ENCODE data around the gene ACAA1.

- TF ChIP-seq CTCF (IDR thresholded peaks at IDR 0.05) (no peak), POLR2A (IDR thresholded peaks at IDR 0.05) (no peak)
Observed at GRCh38 chr3:38163841-38164642, 27.1 kb upstream of the ACAA1 start.

Measured in right lobe of liver (tissue), 4 donors.